ENCODE results near the gene SMARCB1.

Gene SMARCB1

GRCh38 chr22:23833017-23833751 is 46.4 kb downstream of the SMARCB1 start:
- no peak for DNase-seq

GRCh38 chr22:23833911-23834317 is 47.1 kb downstream of the SMARCB1 start:
- DNase-seq = no peak

GRCh38 chr22:23834406-23834792 is 47.6 kb downstream of the SMARCB1 start:
- no peak for DNase-seq

- no peak for DNase-seq
These were observed 48.2 kb downstream of the SMARCB1 start for GRCh38 chr22:23834793-23835483.

- no peak for DNase-seq
These were observed 48.8 kb downstream of the SMARCB1 start for GRCh38 chr22:23835484-23836144.

- DNase-seq = no peak
These were observed 49.5 kb downstream of the SMARCB1 start for GRCh38 chr22:23836281-23836680.

GRCh38 chr22:23836692-23837495 is 50.1 kb downstream of the SMARCB1 start:
- DNase-seq = no peak

GRCh38 chr22:23837496-23837859 is 50.7 kb downstream of the SMARCB1 start:
- no peak for DNase-seq

- DNase-seq = no peak
These were observed 51.3 kb downstream of the SMARCB1 start for GRCh38 chr22:23837911-23838680.

- peak; percentile 82 for DNase-seq
These were observed 52.1 kb downstream of the SMARCB1 start, which contains the start of gene DERL3 for GRCh38 chr22:23838681-23839468. Gene DERL3, minus strand, starts transcription at chr22:23839006. Its CDS starts 19 bp downstream, at chr22:23838987.

GRCh38 chr22:23840026-23840425 is 53.3 kb downstream of the SMARCB1 start:
- no peak for DNase-seq

- no peak for DNase-seq
These were observed 54.5 kb downstream of the SMARCB1 start for GRCh38 chr22:23841292-23841691.

GRCh38 chr22:23841736-23842445 is 55.1 kb downstream of the SMARCB1 start:
- no peak for DNase-seq

GRCh38 chr22:23842599-23842998 is 55.8 kb downstream of the SMARCB1 start:
- no peak for DNase-seq

GRCh38 chr22:23844739-23845202 is 58.0 kb downstream of the SMARCB1 start:
- DNase-seq = no peak

GRCh38 chr22:23845265-23846080 is 58.7 kb downstream of the SMARCB1 start:
- DNase-seq = no peak

- no peak for DNase-seq
These were observed 59.3 kb downstream of the SMARCB1 start for GRCh38 chr22:23846081-23846469.

GRCh38 chr22:23847310-23847920 is 60.6 kb downstream of the SMARCB1 start:
- no peak for DNase-seq

Measured in T1000 (cell line).